Embryonic facial prominence (tissue), 1 donor: Measurements from ENCODE around the gene GJD2.

ENCODE experiments used
- DNase-seq: peaks from one replicate; pipeline ENCODE4 v3.0.0-alpha.2; 2016; ENCODE audit errors: extremely low spot score

Gene GJD2

GRCh38 chr15:34773013-34773412, 18.2 kb upstream of the GJD2 start:
- DNase-seq = no peak

GRCh38 chr15:34772312-34772711, 17.5 kb upstream of the GJD2 start:
- DNase-seq = no peak

GRCh38 chr15:34769711-34770110, 14.9 kb upstream of the GJD2 start:
- DNase-seq = no peak

GRCh38 chr15:34768530-34768929, 13.7 kb upstream of the GJD2 start:
- DNase-seq = no peak

GRCh38 chr15:34765741-34766140, 10.9 kb upstream of the GJD2 start:
- DNase-seq = no peak

GRCh38 chr15:34760909-34761308, 6.1 kb upstream of the GJD2 start:
- no peak for DNase-seq

GRCh38 chr15:34759992-34760391, 5.2 kb upstream of the GJD2 start:
- no peak for DNase-seq

- DNase-seq = no peak
Measured at GRCh38 chr15:34759347-34759746, 4.5 kb upstream of the GJD2 start.

GRCh38 chr15:34757262-34757661, 2.5 kb upstream of the GJD2 start:
- DNase-seq = no peak

- no peak for DNase-seq
Measured at GRCh38 chr15:34755419-34755773, 598 bp upstream of the GJD2 start.

- DNase-seq = no peak
Measured at GRCh38 chr15:34754171-34754601, 612 bp downstream of the GJD2 start.

GRCh38 chr15:34753236-34753894, 1.4 kb downstream of the GJD2 start:
- DNase-seq = peak; percentile 53

GRCh38 chr15:34749691-34750090, 5.1 kb downstream of the GJD2 start:
- no peak for DNase-seq

GRCh38 chr15:34739346-34739745, 15.5 kb downstream of the GJD2 start:
- no peak for DNase-seq

- no peak for DNase-seq
Measured at GRCh38 chr15:34738002-34738401, 16.8 kb downstream of the GJD2 start.

- DNase-seq = no peak
Measured at GRCh38 chr15:34737477-34737876, 17.3 kb downstream of the GJD2 start.

GRCh38 chr15:34734303-34734702, 20.5 kb downstream of the GJD2 start:
- no peak for DNase-seq

GRCh38 chr15:34733621-34734020, 21.2 kb downstream of the GJD2 start:
- DNase-seq = no peak

- no peak for DNase-seq
Measured at GRCh38 chr15:34732430-34732829, 22.4 kb downstream of the GJD2 start.

- no peak for DNase-seq
Measured at GRCh38 chr15:34730701-34731100, 24.1 kb downstream of the GJD2 start.

GRCh38 chr15:34729886-34730285, 24.9 kb downstream of the GJD2 start:
- no peak for DNase-seq

GRCh38 chr15:34729056-34729455, 25.7 kb downstream of the GJD2 start:
- no peak for DNase-seq

GRCh38 chr15:34726406-34727100, 28.2 kb downstream of the GJD2 start:
- DNase-seq = no peak

- no peak for DNase-seq
Measured at GRCh38 chr15:34725556-34725955, 29.2 kb downstream of the GJD2 start.
